ENCODE data around the gene KIF21A. TPM values are rescaled to one million over a fixed set of nuclear protein-coding genes. Genes with fewer than 3 reads are reported as not detected.

KIF21A gene, protein sequence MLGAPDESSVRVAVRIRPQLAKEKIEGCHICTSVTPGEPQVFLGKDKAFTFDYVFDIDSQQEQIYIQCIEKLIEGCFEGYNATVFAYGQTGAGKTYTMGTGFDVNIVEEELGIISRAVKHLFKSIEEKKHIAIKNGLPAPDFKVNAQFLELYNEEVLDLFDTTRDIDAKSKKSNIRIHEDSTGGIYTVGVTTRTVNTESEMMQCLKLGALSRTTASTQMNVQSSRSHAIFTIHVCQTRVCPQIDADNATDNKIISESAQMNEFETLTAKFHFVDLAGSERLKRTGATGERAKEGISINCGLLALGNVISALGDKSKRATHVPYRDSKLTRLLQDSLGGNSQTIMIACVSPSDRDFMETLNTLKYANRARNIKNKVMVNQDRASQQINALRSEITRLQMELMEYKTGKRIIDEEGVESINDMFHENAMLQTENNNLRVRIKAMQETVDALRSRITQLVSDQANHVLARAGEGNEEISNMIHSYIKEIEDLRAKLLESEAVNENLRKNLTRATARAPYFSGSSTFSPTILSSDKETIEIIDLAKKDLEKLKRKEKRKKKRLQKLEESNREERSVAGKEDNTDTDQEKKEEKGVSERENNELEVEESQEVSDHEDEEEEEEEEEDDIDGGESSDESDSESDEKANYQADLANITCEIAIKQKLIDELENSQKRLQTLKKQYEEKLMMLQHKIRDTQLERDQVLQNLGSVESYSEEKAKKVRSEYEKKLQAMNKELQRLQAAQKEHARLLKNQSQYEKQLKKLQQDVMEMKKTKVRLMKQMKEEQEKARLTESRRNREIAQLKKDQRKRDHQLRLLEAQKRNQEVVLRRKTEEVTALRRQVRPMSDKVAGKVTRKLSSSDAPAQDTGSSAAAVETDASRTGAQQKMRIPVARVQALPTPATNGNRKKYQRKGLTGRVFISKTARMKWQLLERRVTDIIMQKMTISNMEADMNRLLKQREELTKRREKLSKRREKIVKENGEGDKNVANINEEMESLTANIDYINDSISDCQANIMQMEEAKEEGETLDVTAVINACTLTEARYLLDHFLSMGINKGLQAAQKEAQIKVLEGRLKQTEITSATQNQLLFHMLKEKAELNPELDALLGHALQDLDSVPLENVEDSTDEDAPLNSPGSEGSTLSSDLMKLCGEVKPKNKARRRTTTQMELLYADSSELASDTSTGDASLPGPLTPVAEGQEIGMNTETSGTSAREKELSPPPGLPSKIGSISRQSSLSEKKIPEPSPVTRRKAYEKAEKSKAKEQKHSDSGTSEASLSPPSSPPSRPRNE (N-terminal part only)
- total RNA-seq (2.8 and 5.9 TPM in 2 replicates), polyA plus RNA-seq (2.5 and 3.9 TPM in 2 replicates), polyA minus RNA-seq (ENCODE audit: low replicate concordance) (1.2 TPM in 1 of 2 replicates, not detected in the other)
- polyA plus RNA-seq (2012), result 1.7 and 2.3 TPM in 2 replicates

DNA sequence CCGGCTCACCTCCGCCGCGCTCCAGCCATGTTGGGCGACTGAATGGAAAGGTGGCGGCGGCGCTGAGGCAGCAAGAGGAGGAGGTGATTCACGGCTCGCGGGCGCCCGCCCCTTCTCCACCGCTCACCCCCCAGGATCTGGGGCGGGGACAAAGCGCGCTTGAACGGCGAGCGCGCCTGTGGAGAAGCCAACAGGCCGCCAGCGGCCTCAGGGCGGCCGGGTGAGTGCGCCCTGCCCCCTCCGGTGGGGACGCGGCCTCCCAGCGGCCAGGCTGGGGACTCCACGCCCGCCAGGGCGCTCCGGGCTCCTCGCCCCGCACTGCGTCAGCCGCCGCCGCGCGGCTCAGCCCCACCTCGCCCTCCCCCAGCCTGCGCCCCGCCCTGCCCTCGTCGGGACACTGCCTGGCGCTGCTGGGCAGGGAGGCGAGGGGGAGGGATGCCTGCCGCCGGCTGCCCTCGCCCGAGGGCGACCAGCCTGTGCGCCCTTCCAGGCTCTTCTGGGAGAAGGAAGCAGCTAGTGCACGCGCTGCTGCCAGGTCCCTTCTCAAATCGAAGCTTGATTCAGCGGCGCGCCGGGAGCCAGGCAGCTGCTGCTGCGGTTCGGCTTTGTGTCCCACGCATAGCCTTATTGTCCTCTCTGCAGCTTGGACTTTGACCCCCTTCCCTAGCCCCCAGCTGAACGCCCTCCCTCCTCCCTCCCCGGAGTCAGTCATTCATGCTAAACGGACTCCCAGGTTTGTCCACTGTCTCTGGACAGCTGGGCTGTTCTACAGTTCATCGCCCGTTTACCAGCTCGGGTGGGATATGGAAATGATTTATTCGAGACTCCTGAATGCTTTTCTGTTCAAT, at the start of gene KIF21A:
Gene KIF21A (minus strand): TSS at position 40 of the 848 bp plus-strand sequence. CDS start 150 bp downstream, outside the sequence.
- H3K27ac ChIP-seq (ENCODE audit: insufficient read depth, low read length), result peak within 1 kb of the TSS; percentile 58
- peak within 1 kb of the TSS; percentile 78 for H3K4me2 ChIP-seq (ENCODE audit: extremely low read depth, insufficient read depth, low read length)
- no peaks in the 10 kb centered on the region for H3K79me2 ChIP-seq (ENCODE audit: control insufficient read depth, insufficient read depth, low read length)
- H3K36me3 ChIP-seq (ENCODE audit: control insufficient read depth, insufficient read depth, low read length), result no peaks in the 10 kb centered on the region
- DNase-seq (ENCODE audit: low read depth in 2 of 2), result peak; percentile 87 to 91
- no peaks in the 10 kb centered on the region for H3K9me3 ChIP-seq (ENCODE audit: control insufficient read depth, insufficient read depth, low read depth, low read length)
- peaks cover 2% of the 10 kb centered on the region for H3K4me1 ChIP-seq (ENCODE audit: control insufficient read depth, extremely low read depth, insufficient read depth, low read length)
- no peaks in the 10 kb centered on the region for H4K20me1 ChIP-seq (ENCODE audit: control insufficient read depth, extremely low read depth, insufficient read depth, low read length)
- no peak for TF ChIP-seq EZH2 (IDR thresholded peaks at IDR 0.05; ENCODE audit: low read length, missing control alignments)
- TF ChIP-seq, protein P1, sequence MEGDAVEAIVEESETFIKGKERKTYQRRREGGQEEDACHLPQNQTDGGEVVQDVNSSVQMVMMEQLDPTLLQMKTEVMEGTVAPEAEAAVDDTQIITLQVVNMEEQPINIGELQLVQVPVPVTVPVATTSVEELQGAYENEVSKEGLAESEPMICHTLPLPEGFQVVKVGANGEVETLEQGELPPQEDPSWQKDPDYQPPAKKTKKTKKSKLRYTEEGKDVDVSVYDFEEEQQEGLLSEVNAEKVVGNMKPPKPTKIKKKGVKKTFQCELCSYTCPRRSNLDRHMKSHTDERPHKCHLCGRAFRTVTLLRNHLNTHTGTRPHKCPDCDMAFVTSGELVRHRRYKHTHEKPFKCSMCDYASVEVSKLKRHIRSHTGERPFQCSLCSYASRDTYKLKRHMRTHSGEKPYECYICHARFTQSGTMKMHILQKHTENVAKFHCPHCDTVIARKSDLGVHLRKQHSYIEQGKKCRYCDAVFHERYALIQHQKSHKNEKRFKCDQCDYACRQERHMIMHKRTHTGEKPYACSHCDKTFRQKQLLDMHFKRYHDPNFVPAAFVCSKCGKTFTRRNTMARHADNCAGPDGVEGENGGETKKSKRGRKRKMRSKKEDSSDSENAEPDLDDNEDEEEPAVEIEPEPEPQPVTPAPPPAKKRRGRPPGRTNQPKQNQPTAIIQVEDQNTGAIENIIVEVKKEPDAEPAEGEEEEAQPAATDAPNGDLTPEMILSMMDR (conservative IDR thresholded peaks at IDR 0.05 in 1 of 2, IDR thresholded peaks at IDR 0.05 in 1 of 2; ENCODE audit: low read depth in 1 of 2, low read length in 2 of 2), result peak; percentile 23 to 33
- H3K27me3 ChIP-seq (ENCODE audit: control insufficient read depth, insufficient read depth, low read length), result no peaks in the 10 kb centered on the region
- H2AFZ ChIP-seq (ENCODE audit: low read length), result peak within 1 kb of the TSS; percentile 88
- H3K4me3 ChIP-seq (replicated peaks in 1 of 4; ENCODE audit: control extremely low read depth in 1 of 4, insufficient read depth in 1 of 4, low read depth in 3 of 4, low read length in 4 of 4), result peak within 1 kb of the TSS; percentile 66 to 74 (median 68)
- H3K9ac ChIP-seq (ENCODE audit: insufficient read depth, low read length), result peak within 1 kb of the TSS; percentile 69

DNA sequence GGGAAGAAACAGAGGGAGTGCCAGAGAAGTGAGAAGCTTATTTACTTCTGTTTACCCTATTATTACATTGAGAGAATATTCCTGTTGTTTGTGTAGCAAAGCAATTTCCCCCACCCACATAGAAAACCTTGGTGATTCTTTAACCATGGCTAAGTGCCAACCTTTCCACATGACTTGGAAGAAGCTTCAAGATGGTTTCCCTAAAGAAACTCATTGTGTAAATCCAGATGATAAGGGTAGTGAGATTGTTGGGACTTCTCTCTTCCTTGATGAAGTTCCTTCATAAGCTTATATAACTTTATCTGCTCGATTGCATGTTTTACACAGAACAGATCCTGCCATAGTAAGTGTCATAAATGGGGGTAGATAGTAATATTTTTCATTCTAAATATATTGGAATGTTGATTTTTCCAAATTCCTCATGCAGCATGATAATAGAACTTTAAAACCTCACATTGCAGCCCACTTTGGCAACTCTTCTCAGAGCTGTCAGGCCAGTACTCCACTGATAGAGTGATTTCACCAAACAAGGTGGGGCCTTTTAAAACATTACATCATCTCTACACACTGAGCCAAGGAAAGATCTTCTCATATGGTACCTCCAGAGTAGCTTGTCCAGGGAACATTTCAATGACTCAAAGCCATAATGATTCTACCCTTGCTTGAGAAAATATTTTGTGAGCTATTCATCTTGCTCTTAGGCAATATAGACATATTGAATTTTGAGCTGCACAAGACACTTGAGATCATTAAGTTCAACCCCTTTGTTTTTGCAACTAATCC, 47.8 kb upstream of the KIF21A start:
- peak; percentile 22 to 74 for DNase-seq (ENCODE audit: low read depth in 2 of 2)
- Histone ChIP-seq H2AFZ (ENCODE audit: low read length) (no peak overlapping the region), H3K4me3 (replicated peaks in 1 of 4; ENCODE audit: control extremely low read depth in 1 of 4, insufficient read depth in 1 of 4, low read depth in 3 of 4, low read length in 4 of 4) (no peak overlapping the region), H3K4me2 (ENCODE audit: extremely low read depth, insufficient read depth, low read length) (no peak overlapping the region), H3K27me3 (ENCODE audit: control insufficient read depth, insufficient read depth, low read length) (no peaks in the 10 kb centered on the region), H3K9ac (ENCODE audit: insufficient read depth, low read length) (no peak overlapping the region), H3K36me3 (ENCODE audit: control insufficient read depth, insufficient read depth, low read length) (no peaks in the 10 kb centered on the region), H3K79me2 (ENCODE audit: control insufficient read depth, insufficient read depth, low read length) (no peaks in the 10 kb centered on the region), H3K27ac (ENCODE audit: insufficient read depth, low read length) (no peak overlapping the region), H4K20me1 (ENCODE audit: control insufficient read depth, extremely low read depth, insufficient read depth, low read length) (no peaks in the 10 kb centered on the region), H3K9me3 (ENCODE audit: control insufficient read depth, insufficient read depth, low read depth, low read length) (no peaks in the 10 kb centered on the region), H3K4me1 (ENCODE audit: control insufficient read depth, extremely low read depth, insufficient read depth, low read length) (no peaks in the 10 kb centered on the region)
- TF ChIP-seq, protein P1 (conservative IDR thresholded peaks at IDR 0.05 in 1 of 2, IDR thresholded peaks at IDR 0.05 in 1 of 2; ENCODE audit: low read depth in 1 of 2, low read length in 2 of 2), result no peak
- TF ChIP-seq EZH2 (IDR thresholded peaks at IDR 0.05; ENCODE audit: low read length, missing control alignments), result no peak
